GM19397 (cell line): ENCODE results near the gene ERC1.

Experiments used
- ATAC-seq: cut with Tn5 transposase; IDR thresholded peaks from one replicate; pipeline ENCODE4 v1.9.1; 2021; ENCODE audit warnings: mild to moderate bottlenecking, moderate library complexity; ENCODE audit not compliant: unreplicated experiment

The ERC1 gene

DNA sequence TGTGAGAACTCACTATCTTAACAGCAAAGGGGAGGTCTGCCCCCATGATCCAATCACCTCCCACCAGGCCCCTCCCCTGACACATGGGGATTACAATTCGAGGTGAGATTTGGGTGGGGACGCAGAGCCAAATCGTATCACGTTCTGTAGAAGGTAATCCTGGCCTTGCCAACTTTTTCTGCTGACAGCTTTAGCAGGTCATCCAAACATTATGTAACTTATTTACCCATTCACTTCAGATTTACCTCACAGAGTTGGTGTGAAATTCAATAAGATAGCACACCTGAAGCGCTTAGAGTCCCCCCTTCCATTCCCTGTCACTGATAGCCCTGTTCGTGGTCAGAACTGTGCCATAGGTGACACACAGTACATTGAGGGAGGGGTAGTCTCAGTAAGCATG is 384.3 kb downstream of the ERC1 start:
- no peak for ATAC-seq

DNA sequence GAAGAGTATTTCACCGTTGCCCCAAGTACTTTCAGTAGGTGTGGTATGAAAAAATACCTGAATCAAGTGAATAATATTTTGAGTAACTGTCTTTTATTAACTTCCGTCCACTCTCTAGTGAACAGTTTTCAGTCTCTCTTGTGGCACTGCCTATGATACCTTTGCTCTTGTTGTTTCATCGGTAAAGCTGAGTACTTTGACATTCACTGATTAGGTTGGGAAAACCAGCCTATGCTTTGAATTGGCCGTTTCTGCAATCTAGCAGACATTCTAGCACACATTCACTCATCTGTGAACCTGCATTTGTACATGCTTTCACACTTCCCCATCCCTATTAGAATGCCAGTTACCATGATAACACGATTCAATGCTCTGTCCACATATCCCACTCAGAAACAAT is 386.1 kb downstream of the ERC1 start:
- no peak for ATAC-seq

DNA sequence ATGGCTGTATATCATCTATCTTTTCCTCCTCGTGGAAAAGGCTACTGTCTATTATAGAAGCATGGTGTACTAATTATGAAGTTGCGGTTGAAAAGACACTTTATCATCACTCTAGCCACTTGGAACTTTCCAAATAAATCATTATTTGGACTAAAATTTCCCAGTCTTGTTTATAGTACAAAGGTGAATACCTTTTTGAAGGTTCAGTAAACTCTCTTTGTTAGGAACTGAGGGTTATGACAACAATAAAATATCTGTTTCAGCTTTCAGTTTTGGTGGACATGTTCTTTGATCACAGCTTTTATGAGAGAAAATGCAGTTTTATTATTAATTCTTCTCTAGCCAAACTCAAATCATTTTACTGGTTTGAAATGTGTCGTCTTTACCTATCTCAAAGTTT is 386.7 kb downstream of the ERC1 start:
- no peak for ATAC-seq

DNA sequence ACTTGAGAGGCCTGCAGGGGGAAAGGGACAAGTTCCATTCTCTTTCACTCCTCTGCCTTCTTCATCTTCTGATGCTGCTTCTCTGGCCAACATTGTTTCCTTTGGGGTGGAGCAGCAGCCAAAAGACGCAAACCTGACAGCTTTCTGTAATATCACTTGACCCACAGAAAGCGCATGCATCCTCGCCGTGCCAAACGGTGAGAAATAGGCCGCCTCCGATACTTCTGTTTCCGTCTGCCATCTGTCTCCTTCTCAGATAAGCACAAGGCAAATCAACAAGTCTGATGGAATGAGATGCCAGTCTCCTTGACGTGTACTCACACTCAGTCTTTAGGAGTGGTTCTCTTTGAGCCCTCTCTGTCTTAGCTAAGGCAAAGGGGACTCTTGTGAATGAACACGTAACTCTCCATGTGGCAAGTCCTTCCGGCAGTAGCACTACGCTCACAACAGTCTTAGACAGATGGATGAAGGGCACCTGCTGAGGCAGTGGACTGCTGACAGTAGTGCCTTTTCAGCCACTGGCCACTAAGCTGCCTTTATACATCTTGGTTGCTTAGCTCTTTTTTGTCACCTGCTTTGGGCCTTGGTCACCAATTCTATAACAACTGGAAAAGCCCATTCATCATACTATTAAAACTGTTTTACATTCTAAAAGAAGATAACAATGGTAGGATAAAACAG is 389.3 kb downstream of the ERC1 start:
- no peak for ATAC-seq

DNA sequence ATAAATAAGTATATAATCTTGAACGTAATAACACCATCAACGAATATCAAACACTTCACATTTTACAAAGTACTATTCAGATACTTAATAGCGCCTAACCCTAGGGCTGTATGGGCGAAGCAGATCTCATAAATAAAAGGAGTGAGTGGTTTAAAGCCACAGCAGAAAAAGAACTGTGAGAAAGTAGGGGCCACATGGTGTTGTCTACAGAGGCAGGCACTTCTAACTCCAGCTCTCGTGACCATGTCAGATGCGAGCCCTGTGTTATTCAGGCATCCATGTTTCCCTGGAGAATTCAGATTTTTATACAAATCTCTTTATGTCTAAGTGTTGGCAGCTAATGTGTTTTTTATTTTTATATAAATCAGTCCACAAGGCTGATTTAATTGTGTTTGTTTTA is 391.1 kb downstream of the ERC1 start:
- no peak for ATAC-seq

DNA sequence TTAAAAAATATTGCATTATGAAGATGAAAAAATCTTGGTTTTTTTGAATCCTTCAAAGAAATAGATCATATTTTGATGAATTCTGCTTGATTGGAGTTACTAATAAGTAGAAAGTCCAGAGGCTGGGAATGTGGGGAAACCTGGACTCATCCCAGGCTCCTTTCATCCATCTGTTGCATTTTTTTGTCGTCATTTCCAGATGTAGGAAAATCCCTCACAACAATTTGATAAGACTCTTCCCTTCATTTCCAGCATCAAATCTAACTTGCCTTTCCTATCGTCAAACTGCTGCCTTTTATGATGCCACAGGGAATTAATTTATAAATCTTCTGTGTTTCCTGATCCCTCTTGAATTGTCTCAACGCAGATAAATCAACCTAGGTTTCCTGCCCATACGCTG is 391.8 kb downstream of the ERC1 start:
- ATAC-seq = no peak

DNA sequence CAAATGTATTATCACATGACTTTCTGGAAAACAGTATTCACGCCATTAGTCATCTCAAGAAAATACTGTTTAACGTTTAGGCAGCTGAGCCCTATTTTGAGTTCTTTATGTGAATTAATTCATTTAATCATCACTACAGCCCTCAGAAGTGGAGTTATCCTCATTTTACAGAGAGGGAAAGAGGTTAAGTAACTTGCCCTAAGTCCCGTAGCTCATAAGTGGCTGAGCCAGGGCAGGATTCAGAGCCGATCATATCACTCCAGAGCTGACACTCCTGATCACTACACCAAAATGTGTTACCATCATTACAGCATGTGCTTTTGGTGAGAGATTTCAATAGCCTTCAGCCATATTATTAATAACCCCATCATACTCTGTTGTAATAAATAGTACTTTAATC is 392.7 kb downstream of the ERC1 start:
- no peak for ATAC-seq

DNA sequence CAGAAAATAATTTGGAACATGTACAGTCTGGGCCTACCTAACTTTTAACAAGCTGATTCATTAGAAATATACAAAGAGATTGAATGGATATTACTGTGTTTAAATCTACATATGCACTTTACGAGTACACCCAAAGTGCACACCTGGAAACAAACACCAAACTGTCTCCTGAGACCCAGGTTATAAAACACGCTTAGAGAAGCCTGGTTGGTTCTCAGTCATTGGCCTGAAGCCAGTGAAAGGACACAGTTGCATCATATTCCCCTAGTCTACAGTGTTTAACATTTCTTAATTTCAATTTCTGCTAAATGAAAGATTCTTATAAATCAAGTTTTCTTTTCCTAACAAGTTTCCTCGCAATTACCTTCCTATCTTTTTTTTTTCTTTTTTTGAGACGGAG is 393.9 kb downstream of the ERC1 start:
- no peak for ATAC-seq

DNA sequence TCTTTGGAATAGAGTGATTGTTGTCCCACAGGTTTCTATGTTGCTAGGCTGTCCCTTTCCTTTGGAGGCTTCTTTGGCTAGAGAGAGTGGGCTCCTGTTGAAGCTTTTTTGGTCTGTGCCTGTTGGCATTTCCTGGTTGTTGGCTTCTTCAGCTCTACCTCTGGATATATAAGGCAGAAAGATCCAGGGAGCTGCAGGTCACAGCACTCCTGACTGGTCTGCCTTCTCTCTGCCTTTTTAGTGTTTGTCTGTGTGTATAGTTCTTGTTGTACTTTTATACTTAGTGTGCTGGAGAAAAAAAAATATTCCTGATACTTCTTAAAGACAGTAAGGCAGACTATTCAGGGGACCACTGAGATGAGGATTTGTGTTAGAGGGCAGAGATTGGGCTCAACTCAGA is 400.7 kb downstream of the ERC1 start:
- ATAC-seq = no peak

DNA sequence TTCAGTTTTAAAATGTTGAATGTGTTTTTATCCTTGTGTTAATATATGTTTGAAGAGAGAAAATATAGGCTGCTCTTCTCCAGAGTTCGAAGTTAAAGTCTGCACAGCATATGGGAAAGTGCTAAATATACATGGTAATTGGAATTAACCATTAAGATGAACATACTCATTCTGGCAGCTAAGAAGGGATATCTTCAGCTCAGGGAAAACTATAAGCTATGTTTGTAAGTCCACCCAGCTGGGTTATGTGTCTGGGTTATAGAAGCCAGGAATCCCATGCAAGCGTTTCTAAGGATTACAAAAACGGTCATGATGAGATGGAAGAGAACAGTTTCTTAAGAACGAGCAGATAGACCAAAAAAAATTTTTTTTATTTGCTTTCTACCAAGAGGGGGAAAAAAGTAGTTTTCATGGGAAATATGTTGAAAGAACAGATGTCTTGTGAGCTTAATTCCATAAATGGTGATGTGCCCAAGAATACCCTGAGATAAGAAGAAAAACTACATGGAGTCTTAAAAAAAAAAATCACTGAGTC is 404.5 kb downstream of the ERC1 start:
- ATAC-seq = no peak

DNA sequence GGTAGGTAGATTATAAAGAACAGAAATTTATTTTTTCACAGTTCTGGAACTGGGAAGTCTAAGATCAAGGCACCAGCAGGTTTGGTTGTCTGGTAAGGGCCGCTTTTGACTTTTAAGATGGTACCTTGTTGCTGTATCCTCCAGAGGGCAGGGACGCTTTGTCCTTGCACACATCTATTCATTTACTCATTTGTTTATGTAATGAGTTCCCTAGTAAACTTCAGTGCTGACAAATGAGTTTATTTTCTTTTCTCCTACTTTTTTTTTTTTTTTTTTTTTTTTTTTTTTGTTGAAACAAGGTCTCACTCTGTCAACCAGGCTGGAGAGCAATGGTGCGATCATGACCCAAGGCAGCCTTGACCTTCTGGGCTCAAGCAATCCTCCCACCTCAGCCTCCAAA is 407.6 kb downstream of the ERC1 start:
- no peak for ATAC-seq

DNA sequence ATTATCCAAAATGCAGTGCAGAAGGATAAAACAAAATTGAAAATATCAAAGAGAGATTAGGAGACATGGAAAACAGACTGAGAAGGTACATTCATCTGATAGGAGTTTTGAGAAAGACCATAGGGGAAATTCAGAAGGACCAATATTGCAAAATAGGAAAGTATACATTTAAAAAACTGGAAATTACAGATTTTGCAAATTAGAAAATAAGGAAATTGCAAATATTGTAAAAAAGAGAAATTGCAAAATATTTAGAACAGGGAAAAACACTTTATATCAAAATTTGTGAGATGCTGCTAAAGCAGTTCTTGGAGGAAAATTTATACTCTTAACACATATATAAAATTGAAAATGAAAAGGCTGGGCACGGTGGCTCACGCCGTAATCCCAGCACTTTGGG is 410.9 kb downstream of the ERC1 start:
- no peak for ATAC-seq

DNA sequence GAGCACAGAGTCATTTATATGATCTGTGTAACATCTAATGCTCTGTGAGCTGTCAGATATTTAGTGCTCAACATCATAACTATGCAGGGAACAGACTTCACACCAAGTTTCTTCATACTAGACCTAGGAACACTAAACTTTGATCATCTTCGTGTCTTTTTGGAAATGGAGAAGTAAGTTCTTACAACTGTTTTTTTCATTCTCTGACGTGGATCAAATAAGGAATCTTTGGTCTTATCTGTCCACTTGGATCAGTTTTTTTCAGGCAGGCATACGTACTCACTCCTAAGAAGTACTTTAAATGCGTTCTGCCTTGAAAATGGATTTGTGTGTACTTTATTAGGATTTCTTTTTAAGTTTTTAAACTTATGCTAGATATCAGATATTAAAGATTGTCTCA is 412.4 kb downstream of the ERC1 start:
- ATAC-seq = no peak

DNA sequence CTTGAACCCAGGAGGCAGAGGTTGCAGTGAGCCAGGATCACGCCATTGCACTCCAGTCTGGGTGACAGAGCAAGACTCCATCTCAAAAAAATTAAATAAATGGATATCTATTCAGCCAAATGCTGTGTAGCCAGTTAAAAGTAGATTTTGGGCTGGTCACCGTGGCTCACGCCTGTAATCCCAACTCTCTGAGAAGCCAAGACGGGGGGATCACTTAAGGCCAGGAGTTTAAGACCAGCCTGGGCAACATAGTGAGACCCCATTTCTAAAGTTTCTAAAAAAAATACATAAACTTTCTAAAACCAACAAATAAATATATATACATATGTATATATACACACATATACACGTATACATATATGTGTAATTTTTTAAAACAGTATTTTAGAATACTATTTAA is 414.6 kb downstream of the ERC1 start:
- ATAC-seq = no peak

DNA sequence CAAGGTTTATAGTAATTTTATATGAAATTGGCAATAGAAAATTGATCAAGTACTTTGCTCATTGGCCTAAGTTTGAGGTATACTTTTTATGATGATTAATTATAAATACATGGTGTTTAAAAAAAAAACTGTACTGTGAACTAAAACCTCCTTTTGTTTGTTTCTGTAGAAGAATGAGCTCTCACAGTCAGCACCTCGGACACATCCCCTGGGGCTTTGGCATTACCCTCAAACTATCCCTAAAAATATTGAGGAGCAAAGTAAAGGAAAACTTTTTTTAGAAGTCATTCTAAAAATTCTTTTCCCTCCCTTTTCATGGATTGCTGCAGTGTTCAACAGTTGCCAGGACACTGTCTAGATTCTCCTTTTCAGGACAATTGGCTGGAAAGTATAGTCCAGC is 419.8 kb downstream of the ERC1 start:
- ATAC-seq = no peak

DNA sequence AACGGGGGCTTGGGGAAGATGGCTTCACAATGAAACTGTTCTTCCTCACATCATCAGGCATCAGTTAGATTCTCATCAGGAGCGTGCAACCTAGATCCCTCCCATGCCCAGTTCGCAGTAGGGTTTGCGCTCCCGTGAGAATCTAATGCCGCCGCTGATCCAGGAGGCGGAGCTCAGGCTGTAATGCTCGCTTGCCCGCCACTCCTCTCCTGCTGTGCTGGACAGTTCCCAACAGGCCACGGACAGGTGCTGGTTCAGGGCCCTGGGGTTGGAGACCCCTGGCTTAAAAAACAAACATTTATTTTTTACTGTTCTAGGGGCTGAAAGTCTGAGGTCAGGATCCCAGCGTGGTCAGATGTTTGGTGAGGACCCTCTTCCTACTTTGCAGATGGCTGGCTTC is 422.9 kb downstream of the ERC1 start:
- no peak for ATAC-seq

DNA sequence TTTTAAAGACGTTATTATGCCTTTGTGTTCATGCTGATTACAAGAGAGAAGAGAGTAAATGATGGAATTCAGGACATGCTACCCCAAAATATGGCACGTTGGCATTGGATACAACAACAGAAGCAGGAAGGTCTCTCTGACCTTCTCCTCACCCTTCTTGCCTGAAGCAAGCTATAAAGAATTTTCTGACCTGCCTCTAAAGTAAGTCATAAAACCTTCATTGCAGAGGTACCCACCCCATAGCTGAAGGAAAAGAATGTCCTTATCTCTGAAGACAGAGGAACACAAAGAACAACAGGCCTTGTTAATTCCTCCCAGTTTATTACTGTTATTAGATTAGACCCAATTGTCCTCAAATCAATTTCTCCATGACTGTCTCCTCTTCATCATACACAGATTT is 427.1 kb downstream of the ERC1 start:
- no peak for ATAC-seq

DNA sequence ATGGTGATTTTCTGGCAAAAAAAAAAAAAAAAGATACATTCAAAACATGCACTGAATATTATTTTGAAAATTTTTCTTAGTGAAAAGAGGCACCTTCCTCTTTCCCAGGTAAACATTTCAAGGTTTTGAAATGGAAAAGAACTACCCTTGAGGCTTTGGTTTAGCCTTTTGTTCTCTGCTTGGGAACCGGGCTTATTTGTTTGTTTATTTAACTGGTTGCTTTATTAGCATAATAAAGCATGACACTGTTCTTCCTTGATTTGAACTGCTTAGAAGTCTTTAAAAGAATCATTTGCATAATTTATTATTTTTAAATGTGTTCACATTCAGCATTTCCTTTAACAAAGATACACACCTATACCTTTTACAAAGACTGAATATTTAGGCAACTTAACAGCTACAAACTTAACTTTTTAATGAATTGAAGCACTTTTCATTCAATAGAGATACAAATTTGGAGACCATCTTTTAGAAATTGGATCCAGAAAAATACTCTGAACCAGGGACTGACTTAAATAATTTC is 428.9 kb downstream of the ERC1 start:
- no peak for ATAC-seq

DNA sequence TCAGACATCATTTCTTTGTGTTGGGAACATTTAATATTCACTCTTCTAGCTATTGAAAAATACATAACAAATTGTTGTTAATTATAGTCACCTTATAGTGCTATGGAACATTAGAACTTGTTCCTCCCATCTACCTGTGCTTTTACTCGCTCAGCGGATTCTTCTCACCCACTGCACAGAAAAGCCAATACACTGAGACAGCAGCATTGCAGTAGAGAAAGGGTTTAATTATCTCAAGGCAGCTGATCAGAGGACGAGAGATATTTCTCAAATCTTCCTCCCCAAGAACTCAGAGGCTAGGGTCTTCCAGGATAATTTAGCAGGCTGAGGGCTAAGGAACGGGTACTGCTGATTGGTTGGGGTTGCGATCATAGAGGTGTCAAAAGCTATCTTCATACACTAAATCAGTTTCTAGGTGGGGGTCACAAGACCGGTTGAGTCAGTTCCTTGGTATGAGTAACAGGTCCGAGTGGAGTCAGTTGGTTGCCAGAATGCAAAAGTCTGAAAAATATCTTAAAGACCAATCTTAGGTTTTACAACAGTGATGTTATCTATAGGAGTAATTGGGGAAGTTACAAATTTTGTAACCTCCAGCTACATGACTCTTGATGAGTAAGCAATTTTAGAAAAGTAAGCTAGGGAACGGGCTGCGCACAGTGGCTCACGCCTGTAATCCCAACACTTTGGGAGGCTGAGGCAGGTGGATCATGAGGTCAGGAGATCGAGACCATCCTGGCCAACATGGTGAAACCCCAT is 430.2 kb downstream of the ERC1 start:
- ATAC-seq = no peak

DNA sequence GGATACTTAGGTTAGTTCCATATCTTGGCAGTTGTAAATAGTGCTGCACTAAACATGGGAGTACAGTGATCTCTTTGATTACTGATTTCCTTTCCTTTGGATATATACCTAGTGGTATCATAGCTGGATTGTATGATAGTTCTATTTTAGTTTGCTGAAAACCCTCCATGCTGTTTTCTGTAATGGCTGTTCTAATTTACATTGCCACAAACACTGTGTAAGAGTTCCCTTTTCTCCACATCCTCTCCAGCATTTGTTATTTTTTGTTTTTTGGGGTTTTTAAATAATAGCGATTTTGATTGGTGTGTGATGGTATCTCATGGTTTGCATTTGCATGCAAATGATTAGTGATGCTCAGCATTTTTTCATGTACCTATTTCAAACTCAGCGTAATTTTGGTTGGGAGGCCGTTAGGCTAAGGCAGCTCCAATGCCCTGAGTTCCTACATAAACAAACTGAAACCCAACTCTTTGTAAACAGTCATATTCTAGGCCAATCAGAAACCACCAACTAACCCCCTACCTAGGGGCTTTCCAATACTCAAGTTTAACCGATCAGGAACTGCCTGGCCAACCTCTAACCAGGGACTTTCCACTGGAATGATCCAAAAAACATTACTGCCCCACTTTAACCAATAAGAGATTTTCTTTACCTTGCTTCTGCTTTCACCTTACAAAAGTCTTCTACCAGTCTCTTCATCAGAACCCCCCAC is 431.7 kb downstream of the ERC1 start:
- no peak for ATAC-seq

DNA sequence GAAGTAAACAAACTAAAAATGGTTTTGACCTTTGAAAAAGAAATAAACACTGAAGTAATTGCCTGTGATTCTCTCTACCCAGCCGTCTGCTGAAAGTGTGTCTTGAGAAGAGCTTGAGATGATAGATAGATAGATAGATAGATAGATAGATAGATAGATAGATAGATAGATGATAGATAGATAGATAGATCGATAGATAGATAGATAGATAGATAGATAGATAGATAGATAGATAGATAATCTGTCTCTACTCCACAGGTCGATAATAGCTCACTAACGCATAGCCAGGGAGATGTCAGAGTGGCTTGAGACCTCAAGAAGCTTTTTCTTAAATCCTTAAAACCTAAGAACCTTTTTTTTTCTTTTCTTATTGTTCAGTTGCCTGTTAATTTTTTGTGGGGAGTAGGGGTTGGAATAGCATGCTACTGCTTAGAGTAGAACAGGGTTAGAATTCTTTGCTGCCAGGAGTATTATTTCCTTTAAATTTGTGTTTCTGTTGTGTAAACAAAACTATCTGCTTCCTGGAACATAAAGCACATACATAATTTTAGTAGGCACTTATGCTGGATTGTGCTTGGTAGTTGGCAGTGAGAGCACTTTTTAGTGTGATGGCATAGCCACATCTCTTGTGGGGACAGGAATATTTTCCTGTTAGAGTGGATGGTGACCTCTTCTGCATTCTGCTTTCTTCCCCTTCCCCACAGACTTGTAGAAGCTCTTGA is 433.8 kb downstream of the ERC1 start:
- ATAC-seq = no peak
